ENCODE measurements around the gene SEMA4B.

SEMA4B gene

DNA sequence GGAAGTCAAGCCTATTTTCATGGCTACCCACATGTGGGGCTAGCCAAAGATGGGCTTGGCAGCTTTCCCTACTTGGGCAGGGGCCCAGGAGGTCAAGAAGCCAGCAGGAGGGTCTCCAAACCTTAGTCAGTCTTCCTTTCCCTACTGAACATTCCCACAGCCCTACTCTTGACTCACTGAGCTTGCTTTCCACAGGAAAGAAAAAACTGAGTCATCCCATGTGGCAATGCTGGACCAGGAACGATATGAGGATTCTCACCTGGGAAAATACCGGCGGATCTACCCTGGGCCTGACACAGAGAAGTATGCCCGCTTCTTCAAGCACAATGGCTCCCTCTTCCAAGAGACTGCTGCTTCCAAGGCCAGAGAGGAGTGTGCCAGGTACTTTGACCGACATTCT, 60.7 kb downstream of the SEMA4B start:
- TF ChIP-seq, protein P1, sequence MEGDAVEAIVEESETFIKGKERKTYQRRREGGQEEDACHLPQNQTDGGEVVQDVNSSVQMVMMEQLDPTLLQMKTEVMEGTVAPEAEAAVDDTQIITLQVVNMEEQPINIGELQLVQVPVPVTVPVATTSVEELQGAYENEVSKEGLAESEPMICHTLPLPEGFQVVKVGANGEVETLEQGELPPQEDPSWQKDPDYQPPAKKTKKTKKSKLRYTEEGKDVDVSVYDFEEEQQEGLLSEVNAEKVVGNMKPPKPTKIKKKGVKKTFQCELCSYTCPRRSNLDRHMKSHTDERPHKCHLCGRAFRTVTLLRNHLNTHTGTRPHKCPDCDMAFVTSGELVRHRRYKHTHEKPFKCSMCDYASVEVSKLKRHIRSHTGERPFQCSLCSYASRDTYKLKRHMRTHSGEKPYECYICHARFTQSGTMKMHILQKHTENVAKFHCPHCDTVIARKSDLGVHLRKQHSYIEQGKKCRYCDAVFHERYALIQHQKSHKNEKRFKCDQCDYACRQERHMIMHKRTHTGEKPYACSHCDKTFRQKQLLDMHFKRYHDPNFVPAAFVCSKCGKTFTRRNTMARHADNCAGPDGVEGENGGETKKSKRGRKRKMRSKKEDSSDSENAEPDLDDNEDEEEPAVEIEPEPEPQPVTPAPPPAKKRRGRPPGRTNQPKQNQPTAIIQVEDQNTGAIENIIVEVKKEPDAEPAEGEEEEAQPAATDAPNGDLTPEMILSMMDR (conservative IDR thresholded peaks at IDR 0.05) = no peak
- H3K27ac ChIP-seq = no peak overlapping the region

DNA sequence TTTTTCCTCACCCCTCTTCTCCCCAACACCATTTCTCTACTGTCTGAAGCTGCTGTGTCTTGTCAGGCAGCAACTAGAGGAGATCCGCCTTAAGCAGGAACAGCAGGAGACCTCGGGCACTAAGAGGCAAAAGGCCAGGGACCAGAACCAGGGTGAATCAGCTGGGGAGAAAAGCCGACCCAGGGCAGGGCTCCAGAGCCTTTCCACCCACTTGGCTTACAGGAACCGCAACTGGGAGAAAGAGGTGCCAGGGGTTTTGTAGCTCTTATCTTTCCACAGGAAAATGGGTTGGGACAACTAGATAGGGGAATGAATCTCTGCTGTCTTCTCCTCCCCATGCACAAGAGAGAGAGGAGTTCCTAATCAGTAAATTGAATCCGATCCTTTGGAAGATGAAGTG, 61.3 kb downstream of the SEMA4B start:
- no peak overlapping the region for H3K27ac ChIP-seq
- TF ChIP-seq, protein P1 (conservative IDR thresholded peaks at IDR 0.05) = no peak

DNA sequence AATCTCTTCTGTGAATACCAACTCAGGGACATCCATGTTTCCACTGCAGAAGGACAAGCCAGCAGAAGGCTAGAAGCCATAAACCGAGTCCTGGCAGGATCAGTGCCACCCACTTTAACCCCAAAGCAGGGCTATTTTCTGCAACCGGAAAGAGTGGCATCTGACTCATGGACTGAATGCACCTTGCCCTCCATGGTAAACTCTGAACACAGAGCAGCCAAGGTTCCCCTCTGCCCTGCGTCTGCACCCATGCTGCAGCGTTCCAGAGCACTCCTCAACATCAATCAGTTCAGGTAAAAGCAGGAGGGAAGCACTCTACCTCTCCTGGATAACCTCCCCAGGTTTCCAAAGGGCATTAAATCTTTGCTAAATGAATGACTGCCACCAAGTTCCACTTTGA, 63.5 kb downstream of the SEMA4B start:
- TF ChIP-seq, protein P1 (conservative IDR thresholded peaks at IDR 0.05) = no peak
- H3K27ac ChIP-seq = peak overlapping the region; percentile 98

DNA sequence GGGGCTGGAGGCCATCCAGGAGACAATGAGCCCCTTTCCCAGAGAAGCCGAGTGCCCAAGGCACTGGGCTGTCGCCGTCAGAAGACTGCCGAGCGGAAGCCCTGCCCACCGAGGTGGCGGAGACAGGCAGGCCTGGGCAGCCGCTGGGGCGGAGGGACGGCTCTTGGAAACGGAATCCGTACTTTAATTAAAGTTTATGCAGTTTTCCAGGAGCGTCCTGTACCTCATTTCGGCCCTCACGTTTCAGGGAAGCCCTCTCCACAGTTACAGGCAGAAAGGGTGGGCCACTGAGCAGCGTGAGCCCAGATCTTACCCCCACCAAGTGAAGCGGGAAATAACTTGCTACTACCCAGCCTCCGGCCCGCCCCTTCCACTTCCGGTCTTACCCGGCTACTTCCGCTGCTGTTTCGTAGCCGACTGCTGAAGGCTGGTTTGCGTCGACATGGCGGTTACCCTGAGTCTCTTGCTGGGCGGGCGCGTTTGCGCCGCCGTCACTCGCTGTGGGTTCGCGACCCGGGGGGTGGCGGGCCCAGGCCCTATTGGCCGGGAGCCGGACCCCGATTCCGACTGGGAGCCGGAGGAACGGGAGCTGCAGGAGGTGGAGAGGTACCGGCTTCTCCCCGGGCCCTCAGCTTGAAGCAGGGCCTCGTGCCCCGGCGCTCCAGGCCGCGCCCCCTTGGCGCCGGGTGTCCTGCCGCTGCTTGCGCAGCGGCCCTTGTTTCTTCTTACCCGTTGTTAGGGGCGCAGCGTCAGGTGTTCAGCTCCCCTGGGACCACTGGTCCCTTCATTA, 64.3 kb downstream of the SEMA4B start, which contains the start of gene NGRN:
NGRN (plus strand) TSS at position 402 of the 790 bp plus-strand sequence; CDS start at position 443, 41 bp downstream.
- TF ChIP-seq, protein P1 (conservative IDR thresholded peaks at IDR 0.05) = no peak
- peak within 1 kb of the TSS; percentile 98 for H3K27ac ChIP-seq

DNA sequence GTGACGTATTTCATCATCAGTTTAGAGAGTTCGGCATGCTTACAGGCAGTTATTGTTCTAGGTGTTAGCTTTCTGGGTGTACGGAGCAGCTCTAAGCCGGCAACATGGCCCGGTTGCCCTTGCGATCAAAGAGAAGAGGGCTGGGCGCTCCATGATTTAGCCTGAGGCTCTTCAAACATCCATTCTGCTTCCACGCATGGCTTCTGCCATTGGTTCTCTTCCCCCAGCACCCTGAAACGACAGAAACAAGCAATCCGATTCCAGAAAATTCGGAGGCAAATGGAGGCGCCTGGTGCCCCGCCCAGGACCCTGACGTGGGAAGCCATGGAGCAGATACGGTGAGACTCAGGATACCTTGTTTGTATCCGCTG, 64.9 kb downstream of the SEMA4B start:
- TF ChIP-seq, protein P1 (conservative IDR thresholded peaks at IDR 0.05) = no peak
- H3K27ac ChIP-seq = peak overlapping the region; percentile 98

DNA sequence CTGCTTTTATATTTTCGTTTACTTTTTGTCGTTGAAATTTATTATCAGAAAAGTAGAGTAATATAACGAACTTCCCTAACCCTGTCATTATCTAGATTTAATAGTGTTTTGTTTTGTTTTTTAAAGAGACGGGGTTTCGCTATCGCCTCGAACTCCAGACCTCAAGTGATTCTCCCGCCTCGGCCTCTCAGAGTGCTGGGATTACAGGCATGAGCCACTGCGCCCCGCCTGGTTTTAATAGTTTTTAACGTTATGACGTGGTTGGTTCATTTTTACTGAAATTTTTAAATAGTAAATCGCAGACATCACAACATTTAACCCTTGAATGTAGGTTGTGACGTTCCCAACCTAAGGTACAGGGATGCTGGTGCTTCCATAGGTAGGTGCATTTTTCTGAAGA, 65.4 kb downstream of the SEMA4B start:
- peak overlapping the region; percentile 98 for H3K27ac ChIP-seq
- TF ChIP-seq, protein P1 (conservative IDR thresholded peaks at IDR 0.05) = no peak

DNA sequence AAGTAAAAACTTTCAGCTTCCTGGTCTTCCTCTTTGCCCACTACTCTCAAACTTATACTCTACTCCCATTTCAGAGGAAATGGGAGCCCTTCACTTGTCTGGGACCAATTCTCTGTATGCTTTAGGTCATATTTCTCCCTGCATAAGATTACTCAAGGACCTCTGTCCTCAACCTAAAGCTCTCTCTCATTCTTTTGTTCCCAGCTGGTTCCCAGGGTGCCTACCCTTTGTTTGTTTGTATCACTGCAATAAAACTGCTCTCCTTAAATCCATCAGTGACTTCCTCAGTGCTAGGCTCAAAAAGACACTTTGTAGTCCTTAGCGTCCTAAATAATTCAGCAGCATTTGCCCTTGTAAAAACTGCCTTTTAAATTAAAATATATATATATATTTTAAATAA, 67.3 kb downstream of the SEMA4B start:
- peak overlapping the region; percentile 98; the same call in 1 of the 2 replicates for H3K27ac ChIP-seq
- TF ChIP-seq, protein P1 (conservative IDR thresholded peaks at IDR 0.05) = no peak

Data from VCaP (cell line).